Memory B cell (primary cell): ENCODE measurements around the gene RCC2.
A peak's percentile ranks its signal among the peaks of the same experiment; 100 is the strongest.
"Not testable (repeated sequence)": the region's sequence is repeated elsewhere in the genome, so short reads cannot be mapped to it uniquely, and the experiment has no call there.

Source experiments
- ATAC-seq: fragments of 150-1000 bp; cut with Tn5 transposase; 2 replicates; pipeline ENCODE4 v1.10.0; 2021; ENCODE audit warnings: low read depth, mild to moderate bottlenecking, moderate library complexity
- DNase-seq, 2 donors: peaks; one replicate each; pipeline ENCODE4 v3.0.0; 2022; ENCODE audit warnings: low spot score in 2 of 2
- H3K27ac Mint-ChIP-seq: one replicate; pipeline ENCODE4 v1.8.0; 2022; ENCODE audit warnings: mild to moderate bottlenecking, moderate library complexity, mixed read lengths
- H3K27me3 Mint-ChIP-seq: one replicate; pipeline ENCODE4 v1.8.0; 2022; ENCODE audit warnings: mixed read lengths
- H3K36me3 Mint-ChIP-seq: one replicate; pipeline ENCODE4 v1.8.0; 2022; ENCODE audit warnings: mild to moderate bottlenecking, mixed read lengths
- H3K4me1 Mint-ChIP-seq: one replicate; pipeline ENCODE4 v1.8.0; 2022; ENCODE audit warnings: mixed read lengths
- H3K4me3 Mint-ChIP-seq: one replicate; pipeline ENCODE4 v1.8.0; 2022; ENCODE audit warnings: mild to moderate bottlenecking, moderate library complexity, mixed read lengths
- H3K9me3 Mint-ChIP-seq: one replicate; pipeline ENCODE4 v1.8.0; 2022; ENCODE audit warnings: mixed read lengths

RCC2 gene

GRCh38 chr1:17439250-17440073 is at the start of gene RCC2:
TSS of gene RCC2 (minus strand) at chr1:17439677. CDS start at chr1:17438514, 1,163 bp downstream.
- H3K4me1 Mint-ChIP-seq = peaks cover 20% of the 10 kb centered on the region

GRCh38 chr1:17486242-17486641 is 46.8 kb upstream of the RCC2 start:
- Mint-ChIP-seq H3K36me3 (no peaks in the 10 kb centered on the region), H3K27ac (no peak overlapping the region), H3K27me3 (peaks cover 9% of the 10 kb centered on the region), H3K9me3 (no peaks in the 10 kb centered on the region), H3K4me1 (no peaks in the 10 kb centered on the region), H3K4me3 (no peak overlapping the region)
- ATAC-seq = no peak
- no peak for DNase-seq

More at GRCh38 chr1:17439250-17440073, at the start of gene RCC2:
- peak within 1 kb of the TSS; percentile 91 for H3K27ac Mint-ChIP-seq
- DNase-seq (peak; percentile 49 to 53), ATAC-seq (peak; percentile 73)
- H3K27me3 Mint-ChIP-seq = peaks cover 4% of the 10 kb centered on the region
- no peaks in the 10 kb centered on the region for H3K9me3 Mint-ChIP-seq
- peaks cover 2% of the 10 kb centered on the region for H3K36me3 Mint-ChIP-seq
- H3K4me3 Mint-ChIP-seq = peak within 1 kb of the TSS; percentile 96

DNA sequence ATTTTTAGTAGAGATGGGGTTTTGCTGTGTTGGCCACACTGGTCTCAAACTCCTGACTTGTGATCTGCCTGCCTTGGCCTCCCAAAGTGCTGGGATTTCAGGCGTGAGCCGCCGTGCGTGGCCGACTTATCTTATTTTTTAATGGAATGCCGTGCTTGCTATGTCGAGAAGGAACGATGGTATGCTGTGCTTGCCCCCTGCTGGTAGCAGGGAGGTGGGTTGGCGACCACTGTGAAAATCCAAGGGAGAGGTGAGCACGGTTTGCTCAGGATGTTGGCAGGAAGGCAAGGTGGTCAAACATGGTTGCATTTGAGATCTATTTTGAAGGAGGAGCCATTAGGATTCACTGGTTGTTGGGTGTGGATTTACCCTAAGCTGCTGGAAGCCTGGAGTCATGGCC is 45.8 kb upstream of the RCC2 start:
- Mint-ChIP-seq H3K4me1 (no peaks in the 10 kb centered on the region), H3K27me3 (peaks cover 9% of the 10 kb centered on the region), H3K27ac (no peak overlapping the region), H3K9me3 (no peaks in the 10 kb centered on the region), H3K4me3 (no peak overlapping the region), H3K36me3 (no peaks in the 10 kb centered on the region)
- ATAC-seq (no peak), DNase-seq (no peak)

- H3K4me1 Mint-ChIP-seq = not testable (repeated sequence)
Observed at GRCh38 chr1:17481981-17482380, 42.5 kb upstream of the RCC2 start.

DNA sequence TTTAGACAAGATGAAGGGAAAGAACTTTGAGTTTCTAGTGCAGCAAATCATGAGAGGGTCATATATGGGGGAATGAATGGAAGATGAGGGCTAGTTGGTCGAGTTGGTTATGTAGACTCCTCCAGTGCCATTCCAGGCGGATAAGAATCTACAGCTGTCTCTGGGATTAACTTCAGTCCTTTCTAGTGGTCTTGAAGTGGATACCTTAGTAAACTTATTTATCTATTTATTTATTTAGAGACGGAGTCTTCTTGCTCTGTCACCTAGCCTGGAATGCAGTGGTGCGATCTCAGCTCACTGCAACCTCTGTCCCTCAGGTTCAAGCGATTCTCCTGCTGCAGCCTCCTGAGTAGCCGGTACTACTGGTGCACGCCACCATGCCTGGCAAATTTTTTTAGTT is 41.4 kb upstream of the RCC2 start:
- H3K27ac Mint-ChIP-seq = no peak overlapping the region
- H3K9me3 Mint-ChIP-seq = no peaks in the 10 kb centered on the region
- DNase-seq (no peak), ATAC-seq (no peak)
- H3K27me3 Mint-ChIP-seq = peaks cover 7% of the 10 kb centered on the region
- no peaks in the 10 kb centered on the region for H3K36me3 Mint-ChIP-seq
- no peaks in the 10 kb centered on the region for H3K4me1 Mint-ChIP-seq
- H3K4me3 Mint-ChIP-seq = no peak overlapping the region

More at GRCh38 chr1:17481981-17482380, 42.5 kb upstream of the RCC2 start:
- not testable (repeated sequence) for H3K4me3 Mint-ChIP-seq, DNase-seq, ATAC-seq, H3K9me3 Mint-ChIP-seq, H3K27me3 Mint-ChIP-seq, H3K36me3 Mint-ChIP-seq, H3K27ac Mint-ChIP-seq

DNA sequence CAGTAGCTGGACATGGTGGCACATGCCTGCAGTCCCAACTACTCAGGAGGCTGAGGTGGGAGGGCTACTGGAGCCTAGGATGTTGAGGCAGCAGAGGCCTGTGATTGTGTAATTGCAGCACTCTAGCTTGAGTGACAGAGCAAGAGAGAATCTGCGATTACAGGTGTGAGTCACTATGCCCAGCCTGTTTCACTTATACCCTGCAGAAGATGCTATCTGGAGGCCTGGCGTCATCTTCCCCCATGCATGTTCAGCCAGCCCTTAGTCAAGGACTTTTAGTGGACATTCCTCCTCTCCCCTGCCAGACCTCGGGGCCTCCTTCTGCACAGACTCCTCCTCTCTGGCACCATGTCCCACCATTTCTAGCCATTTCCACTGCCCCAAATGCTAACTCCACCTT is 36.3 kb upstream of the RCC2 start:
- H3K36me3 Mint-ChIP-seq = no peaks in the 10 kb centered on the region
- no peak overlapping the region for H3K27ac Mint-ChIP-seq
- ATAC-seq (no peak), DNase-seq (no peak)
- no peaks in the 10 kb centered on the region for H3K9me3 Mint-ChIP-seq
- H3K4me3 Mint-ChIP-seq = no peak overlapping the region
- H3K4me1 Mint-ChIP-seq = no peaks in the 10 kb centered on the region
- no peaks in the 10 kb centered on the region for H3K27me3 Mint-ChIP-seq

GRCh38 chr1:17474836-17475555 is 35.5 kb upstream of the RCC2 start:
- not testable (repeated sequence) for H3K4me3 Mint-ChIP-seq, H3K9me3 Mint-ChIP-seq, DNase-seq, H3K27me3 Mint-ChIP-seq, H3K36me3 Mint-ChIP-seq, H3K27ac Mint-ChIP-seq, H3K4me1 Mint-ChIP-seq, ATAC-seq

- no peaks in the 10 kb centered on the region for H3K9me3 Mint-ChIP-seq
- H3K27me3 Mint-ChIP-seq = peaks cover 1% of the 10 kb centered on the region
- H3K36me3 Mint-ChIP-seq = no peaks in the 10 kb centered on the region
- H3K4me3 Mint-ChIP-seq = no peak overlapping the region
- H3K4me1 Mint-ChIP-seq = no peaks in the 10 kb centered on the region
- DNase-seq (no peak), ATAC-seq (no peak)
- no peak overlapping the region for H3K27ac Mint-ChIP-seq
Observed at GRCh38 chr1:17472814-17473213, 33.3 kb upstream of the RCC2 start.

GRCh38 chr1:17471393-17471792 is 31.9 kb upstream of the RCC2 start:
- H3K36me3 Mint-ChIP-seq = no peaks in the 10 kb centered on the region
- no peaks in the 10 kb centered on the region for H3K9me3 Mint-ChIP-seq
- ATAC-seq (no peak), DNase-seq (no peak)
- no peaks in the 10 kb centered on the region for H3K4me1 Mint-ChIP-seq
- no peak overlapping the region for H3K27ac Mint-ChIP-seq
- no peak overlapping the region for H3K4me3 Mint-ChIP-seq
- H3K27me3 Mint-ChIP-seq = peaks cover 1% of the 10 kb centered on the region

GRCh38 chr1:17470021-17470799 is 30.7 kb upstream of the RCC2 start:
- H3K4me3 Mint-ChIP-seq = no peak overlapping the region
- H3K36me3 Mint-ChIP-seq = no peaks in the 10 kb centered on the region
- no peaks in the 10 kb centered on the region for H3K4me1 Mint-ChIP-seq
- H3K27ac Mint-ChIP-seq = no peak overlapping the region
- DNase-seq (no peak), ATAC-seq (no peak)
- H3K27me3 Mint-ChIP-seq = peaks cover 3% of the 10 kb centered on the region
- no peaks in the 10 kb centered on the region for H3K9me3 Mint-ChIP-seq

DNA sequence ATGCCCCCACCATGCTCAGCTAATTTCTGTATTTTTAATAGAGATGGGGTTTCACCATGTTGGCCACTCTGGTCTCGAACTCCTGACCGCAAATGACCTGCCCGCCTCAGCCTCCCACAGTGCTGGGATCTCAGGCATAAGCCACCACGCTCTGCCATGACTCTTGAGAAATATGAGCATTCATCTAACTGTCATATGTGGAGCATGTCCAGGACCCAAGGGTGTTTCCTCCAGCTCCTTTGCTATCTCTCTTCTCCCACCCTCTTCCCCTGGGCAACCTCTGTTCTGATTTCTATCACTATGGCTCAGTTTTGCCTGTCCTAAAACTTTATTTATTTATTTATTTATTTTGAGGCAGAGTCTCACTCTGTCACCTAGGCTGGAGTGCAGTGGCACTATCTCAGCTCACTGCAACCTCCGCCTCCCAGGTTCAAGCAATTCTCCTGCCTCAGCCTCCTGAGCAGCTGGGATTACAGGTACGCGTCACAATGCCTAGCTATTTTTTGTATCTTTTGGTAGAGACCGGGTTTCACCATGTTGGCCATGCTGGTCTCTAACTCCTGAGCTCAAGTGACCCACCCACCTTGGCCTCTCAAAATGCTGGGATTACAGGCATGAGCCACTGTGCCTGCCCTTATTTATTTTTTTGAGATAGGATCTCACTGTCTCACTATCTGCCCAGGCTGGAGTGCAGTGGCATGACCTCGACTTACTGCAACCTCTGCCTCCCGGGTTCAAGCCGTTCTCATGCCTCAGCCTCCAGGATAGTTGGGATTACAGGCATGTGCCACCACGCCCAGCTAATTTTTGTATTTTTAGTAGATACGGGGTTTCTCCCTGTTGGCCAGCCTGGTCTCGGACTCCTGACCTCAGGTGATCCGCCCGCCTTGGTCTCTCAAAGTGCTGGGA is 29.1 kb upstream of the RCC2 start:
- H3K27me3 Mint-ChIP-seq, H3K4me1 Mint-ChIP-seq, H3K36me3 Mint-ChIP-seq, ATAC-seq, DNase-seq, H3K27ac Mint-ChIP-seq, H3K4me3 Mint-ChIP-seq, H3K9me3 Mint-ChIP-seq: not testable (repeated sequence)

DNA sequence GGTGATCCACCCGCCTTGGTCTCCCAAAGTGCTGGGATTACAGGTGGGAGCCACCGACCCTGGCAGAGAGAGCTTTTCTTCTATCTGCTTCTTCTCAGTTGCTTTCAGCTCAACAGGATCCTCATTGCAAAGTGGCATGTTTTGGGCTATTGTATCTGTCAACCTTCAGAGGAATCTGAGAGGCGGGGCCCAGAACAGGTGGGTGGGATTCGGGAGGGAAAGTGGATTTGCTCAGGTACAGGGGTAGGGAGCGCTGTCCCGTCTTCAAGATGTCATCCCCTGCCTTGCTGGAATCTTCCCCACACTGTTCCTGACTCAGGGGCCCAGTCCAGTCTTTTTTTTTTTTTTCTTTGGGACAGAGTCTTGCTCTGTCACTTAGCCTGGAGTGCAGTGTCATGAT is 26.9 kb upstream of the RCC2 start:
- DNase-seq (no peak), ATAC-seq (no peak)
- Mint-ChIP-seq H3K4me3 (no peak overlapping the region), H3K36me3 (no peaks in the 10 kb centered on the region), H3K4me1 (no peaks in the 10 kb centered on the region), H3K9me3 (no peaks in the 10 kb centered on the region), H3K27me3 (peaks cover 3% of the 10 kb centered on the region), H3K27ac (no peak overlapping the region)

GRCh38 chr1:17465228-17465627 is 25.8 kb upstream of the RCC2 start:
- H3K27ac Mint-ChIP-seq = no peak overlapping the region
- H3K27me3 Mint-ChIP-seq = peaks cover 3% of the 10 kb centered on the region
- H3K9me3 Mint-ChIP-seq = no peaks in the 10 kb centered on the region
- no peaks in the 10 kb centered on the region for H3K36me3 Mint-ChIP-seq
- H3K4me1 Mint-ChIP-seq = no peaks in the 10 kb centered on the region
- ATAC-seq (no peak), DNase-seq (no peak)
- no peak overlapping the region for H3K4me3 Mint-ChIP-seq
